Measurements from ENCODE around the gene SYNPR. TPM values are rescaled to one million over a fixed set of nuclear protein-coding genes. Genes with fewer than 3 reads are reported as not detected.

The SYNPR gene
- total RNA-seq, 1 donor from 2014 or later, result 13.2 TPM

DNA sequence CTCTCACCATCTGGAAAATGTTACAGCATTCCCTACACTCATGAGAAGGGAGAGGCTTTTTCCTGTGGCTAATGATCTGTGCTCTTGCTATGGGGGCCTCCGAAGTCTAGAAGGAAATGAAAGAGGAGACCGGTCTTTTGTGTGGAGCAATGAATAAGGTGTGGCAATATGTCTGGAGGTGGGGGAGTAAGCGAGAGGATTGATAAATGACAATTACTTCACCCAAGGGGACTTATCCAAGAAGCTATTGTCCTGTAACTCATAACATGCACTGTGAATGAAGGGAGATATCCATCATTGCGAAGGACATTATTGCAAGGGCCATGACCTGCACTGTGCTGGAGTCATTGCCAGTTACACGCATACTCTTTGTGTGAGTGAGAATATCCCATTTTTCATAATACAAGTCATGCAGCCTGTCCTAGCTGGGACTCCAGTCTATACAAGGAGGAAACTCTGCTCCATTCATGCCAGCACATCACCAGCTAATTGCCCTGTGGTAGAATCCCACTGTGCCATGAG, 37.7 kb upstream of the SYNPR start:
- no peak for TF ChIP-seq CTCF (IDR thresholded peaks at IDR 0.05; ENCODE audit: unreplicated experiment)
- no peak overlapping the region for H3K27ac Mint-ChIP-seq
- H3K36me3 Mint-ChIP-seq (ENCODE audit: insufficient read depth), result no peaks in the 10 kb centered on the region
- H3K9me3 Mint-ChIP-seq (ENCODE audit: low read depth), result no peaks in the 10 kb centered on the region
- no peaks in the 10 kb centered on the region for H3K4me1 Mint-ChIP-seq (ENCODE audit: low read depth)
- DNase-seq (ENCODE audit: low spot score, unreplicated experiment), result no peak
- no peaks in the 10 kb centered on the region for H3K27me3 Mint-ChIP-seq
- H3K4me3 Mint-ChIP-seq (ENCODE audit: low read depth), result no peak overlapping the region

DNA sequence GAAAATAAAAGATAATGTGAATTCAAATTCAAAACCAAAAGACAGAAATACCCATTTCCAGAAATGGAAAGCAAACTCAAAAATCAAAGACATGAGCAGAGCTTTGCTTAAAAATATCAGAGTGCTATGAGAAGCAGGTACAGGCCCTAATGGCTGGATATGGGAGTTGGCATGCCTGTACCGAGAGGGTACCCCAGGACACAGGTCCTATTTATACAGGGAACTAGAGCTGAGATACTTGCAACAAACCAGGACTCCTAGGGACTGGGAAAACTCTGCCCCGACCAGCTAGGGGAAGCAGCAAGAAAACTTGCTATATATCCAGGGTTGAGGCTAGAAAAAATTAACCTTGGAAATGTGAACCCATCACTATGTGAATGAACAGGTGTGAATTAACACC, 36.0 kb upstream of the SYNPR start:
- DNase-seq (ENCODE audit: low spot score, unreplicated experiment), result no peak
- Mint-ChIP-seq H3K9me3 (ENCODE audit: low read depth) (no peaks in the 10 kb centered on the region), H3K4me3 (ENCODE audit: low read depth) (no peak overlapping the region), H3K27me3 (no peaks in the 10 kb centered on the region), H3K4me1 (ENCODE audit: low read depth) (no peaks in the 10 kb centered on the region), H3K27ac (no peak overlapping the region), H3K36me3 (ENCODE audit: insufficient read depth) (no peaks in the 10 kb centered on the region)
- TF ChIP-seq CTCF (IDR thresholded peaks at IDR 0.05; ENCODE audit: unreplicated experiment), result no peak

GRCh38 chr3:63244486-63244885, 33.6 kb upstream of the SYNPR start:
- Mint-ChIP-seq H3K9me3 (ENCODE audit: low read depth) (no peaks in the 10 kb centered on the region), H3K36me3 (ENCODE audit: insufficient read depth) (no peaks in the 10 kb centered on the region), H3K4me3 (ENCODE audit: low read depth) (no peak overlapping the region), H3K4me1 (ENCODE audit: low read depth) (no peaks in the 10 kb centered on the region), H3K27me3 (peaks cover 4% of the 10 kb centered on the region), H3K27ac (no peak overlapping the region)
- no peak for TF ChIP-seq CTCF (IDR thresholded peaks at IDR 0.05; ENCODE audit: unreplicated experiment)
- no peak for DNase-seq (ENCODE audit: low spot score, unreplicated experiment)

GRCh38 chr3:63245726-63246241, 32.3 kb upstream of the SYNPR start:
- H3K27me3 Mint-ChIP-seq, result peaks cover 4% of the 10 kb centered on the region
- no peaks in the 10 kb centered on the region for H3K36me3 Mint-ChIP-seq (ENCODE audit: insufficient read depth)
- no peak for TF ChIP-seq CTCF (IDR thresholded peaks at IDR 0.05; ENCODE audit: unreplicated experiment)
- no peak for DNase-seq (ENCODE audit: low spot score, unreplicated experiment)
- no peaks in the 10 kb centered on the region for H3K4me1 Mint-ChIP-seq (ENCODE audit: low read depth)
- H3K27ac Mint-ChIP-seq, result no peak overlapping the region
- no peaks in the 10 kb centered on the region for H3K9me3 Mint-ChIP-seq (ENCODE audit: low read depth)
- H3K4me3 Mint-ChIP-seq (ENCODE audit: low read depth), result no peak overlapping the region

DNA sequence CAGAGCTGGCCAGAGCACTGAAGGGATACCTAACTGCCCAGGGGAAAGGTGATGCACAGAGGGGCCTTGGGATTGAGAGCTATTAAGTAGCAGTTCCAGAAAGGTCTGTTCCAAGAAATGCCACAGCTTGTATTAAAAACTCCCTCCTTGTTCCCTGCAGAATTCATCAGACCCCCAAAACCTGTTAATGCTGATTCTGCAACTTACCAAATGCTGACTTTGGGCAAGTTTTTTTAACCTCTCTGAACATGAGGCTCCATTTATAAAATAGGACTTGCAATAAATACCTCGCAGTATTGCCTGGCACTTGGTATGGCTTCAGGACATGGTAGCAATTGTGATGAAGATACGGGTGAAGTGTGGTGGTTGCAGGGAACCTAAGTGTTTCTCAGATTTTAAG, 30.1 kb upstream of the SYNPR start:
- no peak for DNase-seq (ENCODE audit: low spot score, unreplicated experiment)
- Mint-ChIP-seq H3K36me3 (ENCODE audit: insufficient read depth) (no peaks in the 10 kb centered on the region), H3K4me3 (ENCODE audit: low read depth) (no peak overlapping the region), H3K27ac (no peak overlapping the region), H3K4me1 (ENCODE audit: low read depth) (no peaks in the 10 kb centered on the region), H3K27me3 (peaks cover 15% of the 10 kb centered on the region), H3K9me3 (ENCODE audit: low read depth) (no peaks in the 10 kb centered on the region)
- TF ChIP-seq CTCF (IDR thresholded peaks at IDR 0.05; ENCODE audit: unreplicated experiment), result no peak
